Kidney (tissue), 14 donors: ENCODE results near the gene ACTG1. TPM values are rescaled to one million over a fixed set of nuclear protein-coding genes. Genes with fewer than 3 reads are reported as not detected.

ENCODE experiments used
- DNase-seq, 5 donors: peaks; one replicate each; pipeline ENCODE4 v3.0.0-alpha.2; 2013 to 2020
- FAIRE-seq: peaks from 2 replicates; lab custom pipeline; 2012; peaks lifted over from hg19 to GRCh38; lab: Jason Lieb, UNC
- H3K27ac ChIP-seq, 2 donors: one replicate each; pipeline ENCODE4 v1.7.0; 2013; ENCODE audit warnings: low read depth in 2 of 2, low read length in 2 of 2, inconsistent platforms in 1 of 2
- H3K27me3 ChIP-seq: one replicate; pipeline ENCODE4 v1.7.1; 2013; ENCODE audit warnings: low read length, inconsistent platforms; ENCODE audit not compliant: control insufficient read depth, insufficient read depth
- H3K36me3 ChIP-seq, 3 donors: one replicate each; pipeline versions ENCODE4 v1.7.0 to v1.7.1; 2013; ENCODE audit warnings: low read length in 3 of 3, control low read depth in 1 of 3, inconsistent platforms in 1 of 3; ENCODE audit not compliant: insufficient read depth in 3 of 3, control insufficient read depth in 2 of 3
- H3K4me1 ChIP-seq, 3 donors: one replicate each; pipeline versions ENCODE4 v1.7.0 to v1.7.1; 2013; ENCODE audit warnings: low read length in 3 of 3, inconsistent platforms in 1 of 3, low read depth in 1 of 3; ENCODE audit not compliant: control insufficient read depth in 2 of 3, insufficient read depth in 2 of 3
- H3K4me3 ChIP-seq, 3 donors: one replicate each; pipeline versions ENCODE4 v1.7.0 to v1.8.1; 2013; ENCODE audit warnings: low read length in 3 of 3, control low read depth in 1 of 3, inconsistent platforms in 1 of 3
- H3K9ac ChIP-seq, 3 donors: one replicate each; pipeline versions ENCODE4 v1.7.0 to v1.7.1; 2013; ENCODE audit warnings: low read length in 3 of 3, control low read depth in 1 of 3, inconsistent platforms in 1 of 3
- H3K9me3 ChIP-seq, 3 donors: one replicate each; pipeline versions ENCODE4 v1.7.0 to v1.7.1; 2013; ENCODE audit warnings: low read length in 3 of 3, control low read depth in 1 of 3, inconsistent platforms in 1 of 3; ENCODE audit not compliant: control insufficient read depth in 2 of 3, insufficient read depth in 1 of 3
- intact Hi-C: fragments of 100-400 bp; cut with DNase I; formaldehyde crosslinking; loops from one replicate; pipeline ENCODE4 v1.11.1; 2022
- polyA plus RNA-seq: library from polyadenylated mRNA; stranded (reverse); fragments of 350-450 nt; fragmentation: Illumina TruSeq; extraction: RNeasy Lipid Tissue Mini Kit (QIAGEN cat#74804); gene quantifications from one replicate; pipeline ENCODE4 v1.2.3, GENCODE V29; 2014; ENCODE audit warnings: low read depth, low replicate concordance; ENCODE audit not compliant: insufficient read depth
- total RNA-seq: library from RNA; stranded (reverse); fragmentation: NEBNext Ultra II Directional; extraction: Animal tissue kit (Norgen Biotek cat#: 25700); gene quantifications from one replicate; pipeline ENCODE4 v1.2.1, GENCODE V29; 2021
- TF ChIP-seq, protein P1 (sequence below): IDR thresholded peaks from 3 replicates; pipeline ENCODE4 v1.5.1; 2012; ENCODE audit warnings: mild to moderate bottlenecking, moderate library complexity, borderline replicate concordance; ENCODE audit not compliant: insufficient read depth; ENCODE audit errors: extremely low read depth
- donor health status: control.
- donor health status: control.
- donor health status: control.
- donor health status: control.
- donor health status: control.
- donor health status: DM: yes; HTN: yes; CAD: no.
- donor health status: Normal renal cell carcinoma (clear cell type).

ACTG1 gene
- total and polyA plus RNA-seq, 2 donors from 2014 or later = 1,350 to 2,632 TPM

DNA sequence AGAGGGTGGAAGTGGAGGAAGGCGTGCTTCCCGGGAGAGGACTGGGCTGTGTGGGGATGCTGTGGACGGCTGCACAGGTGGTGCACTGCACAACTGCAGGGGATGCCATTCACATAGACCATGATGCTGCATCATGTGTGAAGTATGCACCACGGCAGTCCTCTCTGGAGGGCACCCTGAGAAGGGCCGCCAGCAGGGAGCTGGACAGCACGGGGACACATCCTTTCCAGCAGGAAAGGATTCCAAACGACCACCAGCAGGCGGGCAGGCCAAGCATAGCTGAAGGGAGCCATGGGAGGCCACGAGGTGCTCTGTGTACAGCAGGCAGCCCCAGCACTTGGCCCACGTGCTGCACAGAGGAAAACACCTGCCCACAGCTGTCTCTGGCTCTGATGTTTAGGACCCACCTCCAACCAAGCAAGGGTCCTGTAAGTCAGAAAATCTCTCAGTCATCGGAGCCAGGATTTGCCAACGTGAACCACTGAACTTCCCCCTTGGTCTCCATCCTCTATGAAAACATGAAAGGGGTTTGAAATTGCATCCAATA is 10.1 kb downstream of the ACTG1 start:
- Histone ChIP-seq H3K9ac (no peak overlapping the region), H3K36me3 (no peaks in the 10 kb centered on the region), H3K4me3 (no peak overlapping the region), H3K27ac (no peak overlapping the region), H3K9me3 (no peaks in the 10 kb centered on the region), H3K27me3 (no peaks in the 10 kb centered on the region), H3K4me1 (peaks cover 0 to 2% (median 0%) of the 10 kb centered on the region in 3 donors)
- DNase-seq (peak in 1 of 5 donors; percentile 0), FAIRE-seq (no peak)
- TF ChIP-seq, protein P1, sequence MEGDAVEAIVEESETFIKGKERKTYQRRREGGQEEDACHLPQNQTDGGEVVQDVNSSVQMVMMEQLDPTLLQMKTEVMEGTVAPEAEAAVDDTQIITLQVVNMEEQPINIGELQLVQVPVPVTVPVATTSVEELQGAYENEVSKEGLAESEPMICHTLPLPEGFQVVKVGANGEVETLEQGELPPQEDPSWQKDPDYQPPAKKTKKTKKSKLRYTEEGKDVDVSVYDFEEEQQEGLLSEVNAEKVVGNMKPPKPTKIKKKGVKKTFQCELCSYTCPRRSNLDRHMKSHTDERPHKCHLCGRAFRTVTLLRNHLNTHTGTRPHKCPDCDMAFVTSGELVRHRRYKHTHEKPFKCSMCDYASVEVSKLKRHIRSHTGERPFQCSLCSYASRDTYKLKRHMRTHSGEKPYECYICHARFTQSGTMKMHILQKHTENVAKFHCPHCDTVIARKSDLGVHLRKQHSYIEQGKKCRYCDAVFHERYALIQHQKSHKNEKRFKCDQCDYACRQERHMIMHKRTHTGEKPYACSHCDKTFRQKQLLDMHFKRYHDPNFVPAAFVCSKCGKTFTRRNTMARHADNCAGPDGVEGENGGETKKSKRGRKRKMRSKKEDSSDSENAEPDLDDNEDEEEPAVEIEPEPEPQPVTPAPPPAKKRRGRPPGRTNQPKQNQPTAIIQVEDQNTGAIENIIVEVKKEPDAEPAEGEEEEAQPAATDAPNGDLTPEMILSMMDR = no peak
- intact Hi-C loops = no loop called here

- Histone ChIP-seq H3K27ac (no peak overlapping the region), H3K4me1 (peaks cover 0 to 2% (median 0%) of the 10 kb centered on the region in 3 donors), H3K9ac (no peak overlapping the region), H3K36me3 (no peaks in the 10 kb centered on the region), H3K27me3 (no peaks in the 10 kb centered on the region), H3K9me3 (no peaks in the 10 kb centered on the region), H3K4me3 (no peak overlapping the region)
- intact Hi-C loops = no loop called here
- TF ChIP-seq, protein P1 = no peak
- FAIRE-seq (no peak), DNase-seq (peak in 2 of 5 donors; percentile 17 to 59)
Observed at GRCh38 chr17:81500047-81500446, 12.6 kb downstream of the ACTG1 start.

GRCh38 chr17:81499601-81499970 is 13.0 kb downstream of the ACTG1 start:
- Histone ChIP-seq H3K4me1 (peaks cover 0 to 2% (median 0%) of the 10 kb centered on the region in 3 donors), H3K9ac (no peak overlapping the region), H3K27me3 (no peaks in the 10 kb centered on the region), H3K4me3 (no peak overlapping the region), H3K36me3 (no peaks in the 10 kb centered on the region), H3K9me3 (no peaks in the 10 kb centered on the region), H3K27ac (no peak overlapping the region)
- FAIRE-seq (no peak), DNase-seq (no peak)
- intact Hi-C loops = no loop called here
- TF ChIP-seq, protein P1 = no peak
